ENCODE data around the gene NFASC.

The NFASC gene

DNA sequence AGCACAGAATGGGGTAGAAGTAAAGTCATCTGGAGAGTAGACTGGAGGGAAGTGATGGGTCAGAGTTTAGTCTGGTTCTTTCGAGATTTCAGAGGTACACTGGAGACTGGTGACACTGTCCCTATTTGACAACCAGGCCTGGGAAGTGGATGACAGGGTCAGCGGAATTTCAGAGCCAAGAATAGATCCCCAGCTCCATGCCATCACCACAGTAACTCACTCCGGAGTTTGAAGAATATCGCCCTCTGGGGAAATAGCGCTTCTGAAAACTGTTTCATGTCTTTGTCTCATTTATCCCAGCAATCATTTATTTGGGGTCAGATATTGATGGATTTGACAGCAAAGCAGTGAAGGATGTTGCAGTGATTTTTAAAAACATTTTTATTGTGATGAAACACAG, 7.6 kb upstream of the NFASC start:
- no peak for DNase-seq

DNA sequence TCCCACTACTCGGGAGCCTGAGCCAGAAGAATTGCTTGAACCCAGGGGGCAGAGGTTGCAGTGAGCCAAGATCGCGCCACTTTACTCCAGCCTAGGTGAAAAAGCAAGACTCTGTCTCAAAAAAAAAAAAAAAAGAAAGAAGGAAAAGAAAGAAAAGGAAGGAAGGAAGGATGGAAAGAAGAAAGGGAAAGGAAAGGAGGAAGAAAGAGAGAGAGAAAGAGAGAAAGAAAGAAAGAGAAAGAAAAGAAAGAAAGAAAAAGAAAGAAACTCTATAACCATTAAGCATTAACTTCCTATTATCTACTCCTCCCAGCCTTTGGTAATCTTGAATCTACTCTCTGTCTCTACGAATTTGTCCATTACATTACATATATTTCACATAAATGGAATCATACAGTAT, 6.9 kb upstream of the NFASC start:
- no peak for DNase-seq

DNA sequence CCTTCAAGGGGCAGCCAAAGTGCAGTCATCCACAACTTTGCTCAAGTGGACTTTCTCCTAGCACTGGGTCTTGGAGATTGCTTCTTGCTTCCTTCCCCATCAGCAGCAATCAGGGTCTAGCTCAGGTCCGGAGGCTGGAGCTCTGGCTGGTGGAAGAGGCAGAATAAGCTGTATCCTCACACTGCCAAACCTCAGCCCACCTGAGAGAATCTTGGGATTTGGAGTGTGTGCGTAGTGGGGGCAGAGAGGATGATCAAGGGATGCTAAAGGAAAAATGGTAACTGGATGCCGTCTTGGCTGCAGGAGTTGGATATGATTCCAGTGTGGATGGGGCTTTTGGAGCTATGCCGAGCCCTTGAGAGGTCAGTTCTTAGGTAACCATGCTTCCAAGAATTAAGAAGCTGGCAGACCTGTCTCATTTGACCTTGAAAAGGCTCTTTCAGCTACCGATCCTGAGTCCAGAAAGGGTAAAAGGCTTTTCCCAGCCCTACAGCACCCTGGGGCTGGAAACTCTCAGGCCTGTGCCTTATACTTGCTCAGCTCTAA, 4.5 kb upstream of the NFASC start:
- DNase-seq = no peak

DNA sequence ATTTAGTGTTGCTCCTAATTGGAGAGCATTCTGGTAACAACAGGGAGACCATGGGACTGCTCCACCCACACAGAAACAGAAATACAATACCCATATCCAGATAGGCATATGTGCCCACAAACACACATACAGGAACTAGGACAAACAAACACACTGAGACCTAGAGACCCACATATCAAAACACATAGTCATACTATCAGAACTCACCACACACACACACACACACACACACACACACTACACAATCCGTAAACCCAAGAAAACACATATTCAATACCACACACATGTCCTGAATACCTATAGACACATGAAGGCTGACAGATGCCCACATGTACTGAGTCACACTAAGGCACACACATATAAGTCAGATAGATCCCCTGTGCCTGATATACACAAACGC, 3.5 kb upstream of the NFASC start:
- no peak for DNase-seq

DNA sequence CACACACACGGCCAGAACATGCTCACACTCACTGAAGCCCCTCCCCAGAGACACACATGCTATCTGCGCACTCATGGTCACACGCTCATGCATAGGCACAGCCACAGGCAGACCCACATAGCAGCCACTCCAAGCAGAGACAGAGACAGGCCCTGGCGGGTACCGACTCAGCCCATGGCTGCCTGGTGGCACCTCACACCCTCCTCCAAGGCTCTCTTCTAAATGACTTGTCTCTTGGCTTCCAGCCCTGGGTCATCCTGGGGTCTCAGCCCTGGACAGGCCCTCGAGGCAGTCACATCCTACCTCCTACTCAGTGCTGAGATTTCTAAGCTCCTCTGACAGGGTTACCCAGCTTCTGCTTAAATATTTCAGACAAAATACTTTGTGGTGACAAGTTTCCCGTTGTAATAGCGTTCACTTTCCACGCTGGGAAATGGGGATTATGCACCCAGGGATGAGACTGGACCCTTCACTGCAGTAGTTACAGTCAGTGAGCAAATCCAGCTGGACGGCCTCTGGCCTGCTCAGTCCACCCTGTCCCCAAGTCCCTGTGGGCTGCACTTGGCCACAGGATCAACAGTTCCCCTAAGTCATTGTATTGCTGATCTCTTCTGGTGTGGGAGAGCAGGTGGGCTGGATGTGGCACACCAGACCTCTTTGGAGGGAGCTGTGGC, 2.9 kb upstream of the NFASC start:
- no peak for DNase-seq

DNA sequence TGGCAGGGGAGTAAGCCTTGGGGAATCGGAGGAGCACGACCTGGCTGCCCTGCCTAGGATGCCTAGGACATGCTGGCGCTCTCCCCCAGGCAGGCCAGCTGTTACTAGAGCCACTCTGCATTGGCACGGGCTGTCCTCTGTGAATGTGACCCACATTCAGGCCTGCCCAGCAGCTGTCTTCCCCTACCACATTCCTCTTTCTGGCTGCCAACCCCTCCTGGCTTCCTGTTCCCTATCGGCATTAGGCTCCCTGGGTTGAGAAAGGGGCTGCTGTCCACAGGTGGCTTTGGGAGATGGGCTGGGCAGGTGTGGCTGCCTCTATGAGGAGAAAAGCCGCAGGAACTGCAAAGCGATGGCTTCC, 2.3 kb upstream of the NFASC start:
- DNase-seq = no peak

DNA sequence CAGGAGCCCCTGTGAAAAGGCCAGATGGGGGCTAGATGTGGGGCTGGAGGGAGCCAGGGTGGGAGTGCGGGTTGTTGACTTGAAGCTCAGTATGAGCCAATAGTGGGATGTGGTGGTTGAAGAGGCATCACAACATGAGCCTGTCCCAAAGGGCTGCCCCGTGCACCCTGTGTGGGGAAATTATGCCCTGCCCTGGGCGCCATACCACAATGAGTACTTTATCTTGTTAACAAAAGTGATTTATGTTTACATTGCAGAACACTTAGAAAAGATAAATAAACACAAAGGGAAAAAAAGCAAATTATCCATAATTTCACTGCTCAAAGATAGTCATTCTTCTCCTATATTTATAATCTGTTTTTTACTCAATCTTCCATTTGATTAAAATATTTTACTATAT, 1.6 kb upstream of the NFASC start:
- no peak for DNase-seq

DNA sequence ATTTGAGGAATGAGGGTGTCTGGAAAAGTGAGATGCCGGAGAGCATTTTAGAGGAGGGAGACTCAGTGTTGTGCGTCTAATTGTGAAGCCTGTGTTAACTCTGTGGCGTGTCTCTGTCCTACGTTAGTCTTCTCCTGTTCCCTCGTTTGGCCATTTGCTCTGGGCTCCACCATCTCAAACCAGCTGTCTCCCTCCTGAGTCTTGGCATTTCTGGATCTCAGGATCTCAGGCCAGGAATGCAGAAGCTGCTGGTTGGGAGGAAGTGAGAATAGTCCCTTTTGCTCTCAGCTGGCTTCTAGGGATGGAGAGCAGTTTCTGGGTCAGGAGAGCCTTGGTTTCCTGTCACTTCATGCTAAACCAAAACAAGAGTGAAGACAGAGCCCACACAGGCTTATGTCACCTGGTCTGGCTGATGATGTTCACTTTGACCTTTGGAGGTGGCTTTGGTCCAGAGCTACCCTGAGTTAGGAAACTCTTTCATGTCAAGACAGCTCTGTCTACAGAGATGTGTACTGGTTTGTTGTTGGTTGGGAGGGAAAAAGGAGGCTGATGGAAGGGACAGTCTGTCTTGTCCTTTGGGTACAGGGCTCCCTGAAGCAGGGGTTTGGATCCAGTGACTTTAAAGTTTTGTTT, 859 bp downstream of the NFASC start:
- no peak for DNase-seq

DNA sequence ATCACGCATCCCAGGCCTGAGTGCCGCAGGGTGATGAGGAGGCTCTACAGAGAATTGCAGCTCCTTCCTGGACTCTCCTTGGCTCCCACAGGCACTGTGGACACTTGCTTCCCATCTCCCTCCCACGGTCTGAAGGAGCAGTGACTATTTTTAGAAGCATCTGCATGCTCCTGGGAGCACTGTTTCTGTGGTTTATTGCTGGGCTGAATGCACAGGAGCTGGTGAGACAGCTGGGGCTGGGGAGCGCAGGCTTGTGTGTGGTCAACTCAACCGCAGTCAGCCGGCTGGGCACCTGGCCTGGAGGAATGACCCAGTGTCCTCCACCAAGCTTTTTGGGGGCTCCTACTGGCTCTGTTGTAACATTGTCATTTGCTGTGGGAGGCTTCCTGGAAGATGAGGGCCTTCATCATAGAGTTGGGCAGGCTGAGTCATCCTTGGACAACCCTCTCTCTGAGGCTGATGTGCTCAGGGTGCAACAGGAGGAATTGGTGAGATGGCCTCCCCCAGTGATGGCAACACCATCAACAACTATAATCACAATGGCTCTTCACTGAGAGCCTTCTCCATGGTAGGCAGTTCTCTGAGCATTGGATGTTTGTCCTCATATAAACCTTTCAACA, 1.7 kb downstream of the NFASC start:
- DNase-seq = no peak

DNA sequence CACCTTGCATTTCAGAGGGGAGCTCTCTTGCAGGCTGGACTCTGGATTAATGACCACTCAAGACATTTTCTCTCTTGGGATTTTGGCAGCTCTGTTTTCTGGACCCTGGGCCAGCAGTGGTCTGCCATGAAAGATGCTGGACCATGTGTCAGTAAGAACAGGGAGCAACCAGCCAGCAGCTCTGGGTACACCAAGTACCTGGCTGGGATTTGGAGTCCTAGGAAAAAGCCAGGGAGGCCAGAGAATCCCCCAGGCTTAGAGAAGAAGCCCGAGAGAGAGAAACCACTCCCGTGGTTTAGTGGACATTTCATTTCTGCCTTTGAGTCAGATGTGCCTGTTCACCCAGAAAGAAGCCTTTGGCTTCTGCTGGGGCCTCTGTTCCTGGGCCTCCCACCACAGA, 2.5 kb downstream of the NFASC start:
- DNase-seq = no peak

DNA sequence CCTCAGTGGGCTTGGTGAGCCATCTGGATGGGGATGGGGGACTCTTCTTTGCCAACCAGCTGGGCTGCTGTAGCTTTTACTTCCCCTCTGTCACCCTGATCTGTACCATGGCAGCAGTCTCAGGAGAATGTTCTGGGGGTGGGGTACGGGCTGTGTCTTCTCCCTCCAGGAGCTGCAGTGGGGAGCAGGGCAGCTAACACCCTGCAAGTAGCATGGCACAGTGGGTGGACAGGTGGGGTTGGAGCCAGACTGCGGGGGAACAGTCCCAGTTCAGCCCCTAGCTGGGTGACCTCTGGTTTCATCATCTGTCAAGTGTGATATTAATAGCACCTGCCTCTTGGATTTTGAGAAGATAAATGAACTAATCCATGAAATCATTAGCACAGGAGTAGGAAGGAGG, 3.1 kb downstream of the NFASC start:
- DNase-seq = no peak

DNA sequence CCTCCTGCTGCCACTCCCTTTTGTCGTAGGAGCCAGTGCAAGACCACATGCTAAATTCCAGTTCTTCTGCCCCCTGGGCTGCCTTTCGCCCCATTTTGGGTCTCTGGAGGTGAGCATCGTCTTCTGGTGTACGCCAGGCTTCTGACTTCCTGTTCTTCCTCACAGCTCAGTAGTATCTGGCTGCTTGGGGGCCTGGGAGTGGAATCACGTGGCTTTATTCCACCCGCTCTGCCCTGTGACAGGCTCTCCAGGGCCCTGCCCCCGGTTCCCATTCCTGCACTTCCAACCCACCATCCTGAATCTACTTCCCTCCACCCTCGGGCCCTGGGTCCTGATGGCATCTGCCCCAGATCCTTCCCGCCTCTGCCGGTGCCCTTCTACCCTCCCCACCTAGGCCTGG, 3.6 kb downstream of the NFASC start:
- DNase-seq = no peak

DNA sequence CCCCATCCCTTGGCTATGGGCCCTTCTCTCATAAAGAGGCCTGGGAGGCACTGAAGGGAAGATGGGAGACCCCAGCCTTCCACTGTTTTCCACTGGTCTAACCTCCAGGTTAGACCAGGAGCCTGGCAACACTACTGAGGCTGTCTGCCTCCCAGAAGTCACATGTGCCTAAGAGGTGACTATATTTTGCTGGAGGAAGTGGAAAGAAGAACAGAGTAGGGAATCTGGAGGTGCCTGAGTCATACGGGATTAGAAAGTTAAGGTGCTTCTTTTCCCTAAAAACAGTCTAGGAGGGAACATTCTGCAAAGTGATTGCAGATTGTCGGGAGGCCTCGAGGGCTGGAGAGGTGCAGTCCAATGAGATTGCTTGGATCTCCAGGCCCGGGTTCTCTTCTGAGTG, 4.6 kb downstream of the NFASC start:
- DNase-seq = no peak

DNA sequence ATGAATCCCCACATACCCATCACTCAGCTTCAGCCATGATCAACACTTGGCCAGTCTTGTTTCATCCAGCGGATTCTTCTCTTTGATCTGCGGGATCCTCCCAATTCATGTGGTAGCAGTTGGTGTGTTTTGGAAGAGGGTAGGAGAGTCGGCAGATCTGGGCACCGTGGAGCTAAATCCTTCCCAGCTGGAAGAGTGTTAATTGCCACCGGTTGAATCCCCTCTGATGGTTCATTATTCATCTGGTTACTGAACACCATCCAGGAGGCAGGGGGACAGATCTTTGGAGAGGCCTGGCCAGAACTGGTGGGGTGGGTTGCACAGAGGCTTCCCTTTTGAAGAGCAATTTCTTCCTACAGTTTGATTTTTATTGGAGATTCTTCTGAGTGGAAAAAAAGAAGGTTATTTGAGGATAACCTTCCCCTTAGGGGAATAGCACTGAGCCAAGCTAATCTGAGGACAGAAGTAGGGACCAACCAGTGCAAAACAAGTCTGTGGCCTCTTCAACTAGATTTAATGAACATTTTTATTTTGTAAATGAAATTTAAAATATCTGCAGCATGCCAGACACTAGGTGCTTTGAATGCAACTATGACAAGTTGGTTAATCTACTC, 8.1 kb downstream of the NFASC start:
- no peak for DNase-seq

DNA sequence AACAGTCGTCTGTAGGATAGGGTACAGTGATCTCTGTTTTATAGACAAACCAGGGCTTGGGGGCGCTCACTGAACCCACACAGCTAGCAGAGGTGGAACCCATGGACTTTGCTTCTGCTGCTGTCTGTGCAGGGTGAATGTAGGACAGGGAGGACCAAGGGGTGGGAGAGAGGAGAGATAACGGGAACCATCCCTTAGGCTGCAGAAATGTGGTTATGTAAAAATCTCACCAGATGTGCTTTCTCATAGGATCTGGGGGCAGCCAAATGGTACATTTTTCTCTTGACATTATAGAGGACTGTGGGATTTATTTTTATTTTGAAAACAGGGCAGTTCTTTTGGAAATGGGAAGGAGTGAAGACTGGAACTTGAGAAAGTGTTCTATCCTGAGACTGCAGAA, 8.7 kb downstream of the NFASC start:
- no peak for DNase-seq

DNA sequence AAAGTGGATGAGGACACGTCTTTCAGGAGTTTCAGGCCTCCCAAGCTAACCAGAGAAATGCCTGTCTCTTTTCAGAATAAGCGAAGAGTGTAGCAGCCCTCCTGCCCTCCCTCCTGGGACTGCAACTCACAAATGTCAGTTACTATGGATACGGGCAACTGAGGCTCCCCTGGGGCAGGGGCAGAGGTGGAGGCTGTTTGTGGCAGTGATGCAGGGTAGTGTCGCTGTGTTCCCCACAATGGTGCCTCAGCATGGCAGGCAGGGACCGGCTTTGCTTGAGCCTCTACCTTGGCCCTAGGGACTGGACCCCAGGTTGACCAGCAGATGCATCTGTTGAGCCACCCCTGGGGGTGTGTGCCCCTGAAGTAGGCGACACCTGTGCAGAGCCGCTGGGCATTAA, 10.2 kb downstream of the NFASC start:
- no peak for DNase-seq

DNA sequence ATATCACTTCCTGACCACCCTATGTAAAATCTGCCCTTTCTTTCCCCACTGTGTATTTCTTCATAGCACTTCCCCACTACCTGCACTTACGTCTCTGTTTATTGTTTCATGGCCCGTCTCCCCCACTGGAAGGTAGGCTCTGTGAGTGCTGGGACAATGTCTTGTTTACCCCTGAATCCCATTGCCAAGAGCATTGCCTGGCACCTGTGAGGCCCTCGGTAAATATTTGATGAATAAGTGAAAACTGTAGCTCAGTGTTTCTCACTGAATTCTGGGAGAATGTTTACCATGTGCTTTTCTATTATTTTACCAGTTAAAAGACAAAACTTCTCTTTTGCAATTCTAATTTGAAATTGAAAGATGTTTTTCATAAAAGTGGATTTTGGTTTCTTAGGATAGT, 11.8 kb downstream of the NFASC start:
- no peak for DNase-seq

DNA sequence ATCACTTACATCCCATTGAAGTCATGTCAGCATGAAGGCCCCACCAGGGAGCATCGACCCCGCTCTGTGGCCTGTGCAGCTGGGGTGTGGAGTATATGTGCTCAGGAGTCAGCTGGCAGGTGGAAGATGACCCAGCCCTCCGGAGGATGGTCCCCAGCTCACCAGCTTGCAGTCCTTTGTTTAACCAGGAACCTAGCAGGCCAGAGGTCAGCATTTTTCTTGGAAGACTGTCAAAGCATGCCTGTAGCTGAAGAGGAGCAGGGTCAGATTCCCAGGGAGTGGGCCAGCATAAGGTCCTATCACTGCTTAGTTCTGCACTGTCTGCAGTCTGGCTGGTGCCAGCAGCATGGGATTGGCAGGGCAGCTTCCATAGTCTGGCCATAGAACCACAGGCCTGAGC, 12.7 kb downstream of the NFASC start:
- no peak for DNase-seq

DNA sequence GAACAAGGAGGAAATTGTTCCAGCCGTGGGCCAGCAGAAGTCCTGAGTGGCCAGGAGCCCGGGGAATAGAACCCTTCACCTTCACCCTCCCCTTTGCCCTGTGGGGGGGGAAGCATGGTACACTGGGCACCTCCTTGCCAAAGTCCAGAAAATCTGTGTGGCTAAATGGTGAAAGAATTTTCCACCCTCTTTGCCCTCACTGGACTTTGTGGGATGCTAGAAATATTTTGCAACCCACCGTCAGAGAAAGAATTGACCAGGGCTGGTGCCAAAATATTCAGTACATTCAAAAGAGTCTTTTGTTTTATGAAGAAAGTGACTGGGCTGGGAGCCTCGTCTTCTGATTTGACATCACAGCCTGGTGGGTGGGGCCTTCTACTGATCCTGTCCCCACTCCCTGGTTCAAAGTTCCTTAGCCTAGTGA, 14.6 kb downstream of the NFASC start:
- DNase-seq = no peak

DNA sequence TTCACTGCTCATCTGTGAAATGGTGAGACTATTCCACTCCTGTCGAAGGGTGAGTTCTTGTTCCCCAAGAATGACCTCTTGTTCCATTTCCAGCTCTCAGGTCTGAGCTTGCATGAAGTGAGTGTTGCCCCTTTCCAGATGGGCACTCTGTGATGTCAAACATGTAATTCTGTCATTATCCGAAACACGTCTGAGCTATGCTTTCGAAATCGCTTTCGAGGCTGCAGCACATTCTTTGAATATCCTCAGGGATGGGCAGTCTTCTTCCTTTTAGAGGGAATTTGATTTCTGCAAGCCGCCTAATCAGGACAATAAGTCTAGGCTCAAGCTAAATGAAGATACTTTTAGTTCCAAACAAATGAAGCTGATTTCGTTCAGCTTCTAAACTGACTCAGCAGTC, 15.1 kb downstream of the NFASC start:
- no peak for DNase-seq

DNA sequence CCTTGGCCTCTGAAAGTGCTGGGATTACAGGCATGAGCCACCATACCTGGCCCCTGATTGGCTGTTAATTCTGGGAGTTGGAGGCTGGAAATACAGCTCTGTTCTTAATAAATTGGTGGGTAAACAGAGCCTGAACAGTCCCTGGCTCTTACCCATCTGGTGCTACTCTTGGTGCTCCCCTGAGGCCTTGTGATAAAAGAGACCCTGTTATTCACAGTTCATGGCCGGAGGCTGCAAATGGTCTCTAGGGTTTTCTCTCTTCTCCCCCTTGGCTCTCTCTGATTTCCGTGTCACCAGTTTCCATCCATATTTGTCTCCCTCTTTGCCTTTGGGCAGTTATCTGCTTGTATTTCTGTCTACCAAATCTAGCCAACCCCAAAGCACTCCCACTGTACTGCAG, 17.2 kb downstream of the NFASC start:
- peak; percentile 97 for DNase-seq

DNA sequence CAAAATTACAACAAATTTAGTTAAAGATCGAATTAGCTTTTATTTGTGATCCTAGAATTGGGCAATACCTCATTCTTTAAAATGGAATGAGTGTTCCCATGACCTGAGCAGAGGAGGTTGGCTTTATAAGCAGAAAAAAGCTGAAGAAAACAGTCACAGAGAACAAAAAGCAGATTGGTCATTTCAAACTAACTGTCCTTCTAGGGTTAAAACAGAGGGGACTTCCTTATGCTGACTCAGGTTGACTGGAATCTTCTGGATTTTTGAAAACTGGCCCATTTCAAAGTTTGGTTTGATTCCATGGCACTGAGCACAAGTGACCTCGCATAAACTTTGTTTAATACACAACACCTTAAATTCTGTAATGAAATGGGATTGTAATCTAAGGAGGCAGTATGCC, 17.6 kb downstream of the NFASC start:
- DNase-seq = no peak

DNA sequence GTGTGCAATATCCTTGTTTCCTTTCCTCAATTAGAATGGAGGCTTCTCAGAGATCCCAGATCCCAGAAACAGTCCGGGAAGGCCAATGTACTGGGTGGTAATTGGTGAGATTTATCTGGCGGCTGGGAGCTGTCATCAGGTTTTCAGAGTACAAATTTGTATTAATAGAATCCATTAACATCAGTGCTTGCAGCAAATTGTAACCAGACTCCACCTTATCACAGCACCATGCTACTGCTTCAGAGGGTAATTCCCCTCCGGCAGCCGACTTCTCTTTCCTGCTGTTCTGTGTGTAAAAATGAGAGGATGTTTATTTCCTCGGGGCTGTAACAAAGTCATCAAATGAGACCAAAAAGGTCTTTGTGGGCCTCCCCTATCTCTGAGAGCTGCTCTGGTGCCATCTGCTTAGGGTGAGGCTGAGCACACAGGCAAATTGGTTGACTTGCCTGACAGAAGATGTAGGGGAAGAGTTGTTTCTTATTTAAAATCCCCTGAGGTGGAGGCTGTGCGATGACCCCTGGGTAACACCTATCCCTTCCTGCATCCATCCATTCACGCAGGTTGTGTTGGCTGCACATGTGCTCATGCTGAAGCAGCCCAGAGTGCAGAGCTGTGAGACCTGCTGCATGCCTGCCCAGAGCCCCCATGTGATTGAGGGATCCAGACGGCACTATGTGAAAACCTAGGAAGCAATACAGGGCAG, 19.2 kb downstream of the NFASC start:
- peak; percentile 28 for DNase-seq

DNA sequence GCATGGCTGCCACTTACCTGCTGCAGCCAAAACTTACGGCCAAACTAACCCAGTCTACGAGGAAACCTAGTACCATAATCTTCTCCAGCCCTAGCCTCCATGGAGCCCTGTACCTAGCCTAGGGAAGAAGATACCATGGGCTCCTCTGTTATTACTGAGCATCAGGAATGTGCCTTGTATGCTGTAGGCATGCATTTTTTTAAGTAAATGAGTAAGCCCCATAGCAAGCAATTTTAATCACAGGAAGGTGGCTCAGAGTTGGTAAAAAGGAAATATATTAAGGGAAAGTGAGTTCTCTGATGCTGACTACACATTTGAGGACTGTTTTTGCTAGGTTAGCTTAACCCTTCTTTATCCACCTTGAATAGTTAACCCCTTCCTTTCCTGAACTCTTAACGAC, 21.2 kb downstream of the NFASC start:
- DNase-seq = no peak
